Measurements from ENCODE around the gene ATP6V1D. TPM values are rescaled to one million over a fixed set of nuclear protein-coding genes. Genes with fewer than 3 reads are reported as not detected.
"Not testable (repeated sequence)": the region's sequence is repeated elsewhere in the genome, so short reads cannot be mapped to it uniquely, and the experiment has no call there.

Gene ATP6V1D
- total and polyA plus RNA-seq, 8 donors, result 17.5 to 40.2 (median 23.2) TPM

- Histone ChIP-seq H3K27ac (no peak overlapping the region), H3K4me1 (no peaks in the 10 kb centered on the region), H3K27me3 (no peaks in the 10 kb centered on the region), H3K36me3 (peaks cover 0 to 67% (median 12%) of the 10 kb centered on the region in 3 donors), H3K9me3 (no peaks in the 10 kb centered on the region), H3K4me3 (no peak overlapping the region)
- no peak for FAIRE-seq
- intact Hi-C loops (cut with DNase I), result no loop called here
- DNase-seq, result no peak
- TF ChIP-seq CTCF (IDR thresholded peaks at IDR 0.05), result no peak
- ATAC-seq, result no peak
Measured at GRCh38 chr14:67345583-67345982, 14.0 kb downstream of the ATP6V1D start.

- Histone ChIP-seq H3K36me3 (peaks cover 0 to 52% (median 7%) of the 10 kb centered on the region in 3 donors), H3K9me3 (no peaks in the 10 kb centered on the region)
- no peak for ATAC-seq
Measured at GRCh38 chr14:67343601-67344230, 15.9 kb downstream of the ATP6V1D start.

GRCh38 chr14:67341231-67341630, 18.4 kb downstream of the ATP6V1D start:
- WGBS, 2 donors, result 97 to 99% methylated on average over 17 to 31 of the region's 31 CpGs
- H3K27me3 ChIP-seq; H3K4me3 ChIP-seq; intact Hi-C loops (cut with DNase I); ATAC-seq; DNase-seq; H3K9me3 ChIP-seq; FAIRE-seq; H3K4me1 ChIP-seq; H3K27ac ChIP-seq: not testable (repeated sequence)
- H3K36me3 ChIP-seq, result peaks cover 0 to 53% (median 16%) of the 10 kb centered on the region in 3 donors

More at GRCh38 chr14:67343601-67344230, 15.9 kb downstream of the ATP6V1D start:
- H3K4me1 ChIP-seq, result no peaks in the 10 kb centered on the region
- H3K4me3 ChIP-seq, result no peak overlapping the region
- WGBS, 2 donors, result 88 to 89% methylated on average over 4 of the region's 4 CpGs
- H3K27ac ChIP-seq, result no peak overlapping the region
- TF ChIP-seq CTCF (IDR thresholded peaks at IDR 0.05), result no peak
- H3K27me3 ChIP-seq, result no peaks in the 10 kb centered on the region
- DNase-seq, result no peak
- FAIRE-seq, result no peak
- intact Hi-C loops (cut with DNase I), result no loop called here

GRCh38 chr14:67335781-67336180, 23.8 kb downstream of the ATP6V1D start:
- no peaks in the 10 kb centered on the region for H3K27me3 ChIP-seq

GRCh38 chr14:67332468-67332867, 27.1 kb downstream of the ATP6V1D start:
- ATAC-seq, result no peak
- no peak for FAIRE-seq

More at GRCh38 chr14:67335781-67336180, 23.8 kb downstream of the ATP6V1D start:
- no peak for TF ChIP-seq CTCF (IDR thresholded peaks at IDR 0.05)
- FAIRE-seq (no peak), ATAC-seq (peak in 1 of 4 donors; percentile 30), DNase-seq (no peak)
- intact Hi-C loops (cut with DNase I), result no loop called here
- Histone ChIP-seq H3K27ac (no peak overlapping the region), H3K9me3 (no peaks in the 10 kb centered on the region), H3K36me3 (peaks cover 0 to 64% (median 14%) of the 10 kb centered on the region in 3 donors), H3K4me1 (no peaks in the 10 kb centered on the region), H3K4me3 (no peak overlapping the region)
- WGBS, 2 donors, result 95 to 97% methylated on average over 2 of the region's 2 CpGs

More at GRCh38 chr14:67332468-67332867, 27.1 kb downstream of the ATP6V1D start:
- intact Hi-C loops (cut with DNase I), result no loop called here
- TF ChIP-seq CTCF (IDR thresholded peaks at IDR 0.05), result no peak
- H3K27ac ChIP-seq, result no peak overlapping the region
- no peaks in the 10 kb centered on the region for H3K4me1 ChIP-seq
- WGBS, 2 donors, result 92 to 94% methylated on average over 5 of the region's 5 CpGs
- H3K4me3 ChIP-seq, result no peak overlapping the region
- no peak for DNase-seq
- no peaks in the 10 kb centered on the region for H3K9me3 ChIP-seq
- peaks cover 0 to 48% (median 14%) of the 10 kb centered on the region in 3 donors for H3K36me3 ChIP-seq
- no peaks in the 10 kb centered on the region for H3K27me3 ChIP-seq

Measured in pancreas (tissue), 10 donors.